Gastrocnemius medialis (tissue), 4 donors: ENCODE data around the gene ARSK. TPM values are rescaled to one million over a fixed set of nuclear protein-coding genes. Genes with fewer than 3 reads are reported as not detected.

Experiments used
- ATAC-seq, 2 donors: fragments of 150-250 bp; one replicate each; pipeline ENCODE4 v1.9.1; 2016
- DNase-seq, 2 donors: peaks; one replicate each; pipeline ENCODE4 v3.0.0-alpha.2; 2019
- H3K27ac ChIP-seq, 4 donors: fragments of 200-600 bp; sonication (generic); 1 replicate in 1 of 4; 2 replicates in 3 of 4; pipeline ENCODE4 v1.5.1; 2016 to 2018; ENCODE audit warnings: mild to moderate bottlenecking in 2 of 4, moderate library complexity in 1 of 4
- H3K27me3 ChIP-seq, 3 donors: fragments of 200-600 bp; sonication (generic) in 2 of 3; 1 replicate in 1 of 3; 2 replicates in 2 of 3; pipeline versions ENCODE4 v1.5.1 to v1.6.0; 2016 to 2019; ENCODE audit warnings: mild to moderate bottlenecking in 1 of 3, moderate library complexity in 1 of 3
- H3K36me3 ChIP-seq, 2 donors: fragments of 200-600 bp; sonication (generic) in 1 of 2; one replicate each; pipeline ENCODE4 v1.5.1; 2017 to 2018
- H3K4me1 ChIP-seq, 2 donors: fragments of 200-600 bp; sonication (generic) in 1 of 2; one replicate each; pipeline ENCODE4 v1.5.1; 2016 to 2017; ENCODE audit warnings: mild to moderate bottlenecking in 2 of 2
- H3K4me3 ChIP-seq, 4 donors: fragments of 200-600 bp; sonication (generic) in 3 of 4; 1 replicate in 1 of 4; 2 replicates in 3 of 4; pipeline ENCODE4 v1.5.1; 2016 to 2019; ENCODE audit warnings: mild to moderate bottlenecking in 2 of 4
- H3K9me3 ChIP-seq, 3 donors: fragments of 200-600 bp; sonication (generic) in 2 of 3; 1 replicate in 1 of 3; 2 replicates in 2 of 3; pipeline ENCODE4 v1.5.1; 2016 to 2019
- POLR2A ChIP-seq, 2 donors: fragments of 450-650 bp; IDR thresholded peaks; one replicate each; pipeline ENCODE4 v1.6.1; 2017; ENCODE audit warnings: antibody characterized with exemption in 2 of 2, mild to moderate bottlenecking in 2 of 2, moderate library complexity in 2 of 2
- in situ Hi-C, 4 donors: fragments of 200-750 bp; cut with MboI; loops; one replicate each; pipeline versions ENCODE4 v1.15.0 to v1.8.0; 2017; ENCODE audit warnings: low sequenced_read_pairs in 4 of 4
- intact Hi-C: fragments of 100-400 bp; cut with DNase I; formaldehyde crosslinking; loops from one replicate; pipeline ENCODE4 v1.15.1; 2023; ENCODE audit warnings: low total_unique reads
- total RNA-seq, 4 donors: library from RNA; depleted of rRNA; stranded (reverse); fragments of >200 nt; gene quantifications; one replicate each; pipeline versions ENCODE4 v1.1.0 to v1.2.3, GENCODE V29; 2016
- TF ChIP-seq, protein P1 (sequence below), 5 experiments: fragments of 450-650 bp in 3 of 5; fragments of 200-600 bp in 2 of 5; sonication (generic) in 2 of 5; IDR thresholded peaks in 4 of 5; conservative IDR thresholded peaks in 1 of 5; 1 replicate in 4 of 5; 2 replicates in 1 of 5; pipeline ENCODE4 v1.5.1; 2016 to 2019; ENCODE audit warnings: antibody characterized with exemption in 5 of 5, mild to moderate bottlenecking in 3 of 5, moderate library complexity in 3 of 5

The ARSK gene
- total RNA-seq, 4 donors from 2014 or later, result 2.3 to 4.3 (median 2.8) TPM

DNA sequence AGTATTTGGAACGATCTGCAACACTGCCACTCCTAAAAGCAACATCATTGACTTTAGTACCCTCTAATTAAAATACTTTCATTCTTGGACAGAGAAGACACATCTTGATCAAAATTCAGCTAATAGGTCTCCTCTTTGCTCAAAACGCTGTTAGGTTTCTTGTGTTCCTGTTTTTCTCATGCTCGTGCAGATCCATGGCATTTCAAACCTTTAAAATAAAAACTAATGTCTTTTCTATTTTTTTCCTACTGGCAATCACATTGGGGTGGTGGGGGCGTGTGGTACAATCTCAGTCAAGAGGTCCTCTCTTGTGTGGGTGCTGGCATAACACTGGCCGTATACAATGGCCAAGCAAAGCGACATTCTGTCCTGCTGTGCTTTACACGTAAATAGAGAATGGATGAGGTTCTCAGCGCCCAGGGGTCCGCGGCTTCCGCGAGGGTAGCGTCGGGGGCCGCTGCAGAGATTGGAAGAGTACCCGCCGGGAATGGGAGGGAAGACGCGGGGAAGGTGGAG lies 64.7 kb downstream of the ARSK start:
- TF ChIP-seq, protein P1, sequence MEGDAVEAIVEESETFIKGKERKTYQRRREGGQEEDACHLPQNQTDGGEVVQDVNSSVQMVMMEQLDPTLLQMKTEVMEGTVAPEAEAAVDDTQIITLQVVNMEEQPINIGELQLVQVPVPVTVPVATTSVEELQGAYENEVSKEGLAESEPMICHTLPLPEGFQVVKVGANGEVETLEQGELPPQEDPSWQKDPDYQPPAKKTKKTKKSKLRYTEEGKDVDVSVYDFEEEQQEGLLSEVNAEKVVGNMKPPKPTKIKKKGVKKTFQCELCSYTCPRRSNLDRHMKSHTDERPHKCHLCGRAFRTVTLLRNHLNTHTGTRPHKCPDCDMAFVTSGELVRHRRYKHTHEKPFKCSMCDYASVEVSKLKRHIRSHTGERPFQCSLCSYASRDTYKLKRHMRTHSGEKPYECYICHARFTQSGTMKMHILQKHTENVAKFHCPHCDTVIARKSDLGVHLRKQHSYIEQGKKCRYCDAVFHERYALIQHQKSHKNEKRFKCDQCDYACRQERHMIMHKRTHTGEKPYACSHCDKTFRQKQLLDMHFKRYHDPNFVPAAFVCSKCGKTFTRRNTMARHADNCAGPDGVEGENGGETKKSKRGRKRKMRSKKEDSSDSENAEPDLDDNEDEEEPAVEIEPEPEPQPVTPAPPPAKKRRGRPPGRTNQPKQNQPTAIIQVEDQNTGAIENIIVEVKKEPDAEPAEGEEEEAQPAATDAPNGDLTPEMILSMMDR (IDR thresholded peaks at IDR 0.05 in 4 of 5, conservative IDR thresholded peaks at IDR 0.05 in 1 of 5), result no peak
- TF ChIP-seq POLR2A (IDR thresholded peaks at IDR 0.05), result no peak
- H3K9me3 ChIP-seq, result no peaks in the 10 kb centered on the region
- no peak overlapping the region for H3K27ac ChIP-seq
- H3K4me1 ChIP-seq, result peaks cover 6 to 16% of the 10 kb centered on the region in 2 donors
- in situ Hi-C loops, result no loop called here
- intact Hi-C loops, result loop anchor here (2.0 kb wide), 1 partner anchor 65 kb away; the partner anchor contains the start of genes ARSK and SKIC3
- DNase-seq (no peak), ATAC-seq (no peak)
- no peaks in the 10 kb centered on the region for H3K36me3 ChIP-seq
- peak overlapping the region; percentile 56 to 82 (median 66) for H3K4me3 ChIP-seq
- H3K27me3 ChIP-seq, result no peaks in the 10 kb centered on the region

DNA sequence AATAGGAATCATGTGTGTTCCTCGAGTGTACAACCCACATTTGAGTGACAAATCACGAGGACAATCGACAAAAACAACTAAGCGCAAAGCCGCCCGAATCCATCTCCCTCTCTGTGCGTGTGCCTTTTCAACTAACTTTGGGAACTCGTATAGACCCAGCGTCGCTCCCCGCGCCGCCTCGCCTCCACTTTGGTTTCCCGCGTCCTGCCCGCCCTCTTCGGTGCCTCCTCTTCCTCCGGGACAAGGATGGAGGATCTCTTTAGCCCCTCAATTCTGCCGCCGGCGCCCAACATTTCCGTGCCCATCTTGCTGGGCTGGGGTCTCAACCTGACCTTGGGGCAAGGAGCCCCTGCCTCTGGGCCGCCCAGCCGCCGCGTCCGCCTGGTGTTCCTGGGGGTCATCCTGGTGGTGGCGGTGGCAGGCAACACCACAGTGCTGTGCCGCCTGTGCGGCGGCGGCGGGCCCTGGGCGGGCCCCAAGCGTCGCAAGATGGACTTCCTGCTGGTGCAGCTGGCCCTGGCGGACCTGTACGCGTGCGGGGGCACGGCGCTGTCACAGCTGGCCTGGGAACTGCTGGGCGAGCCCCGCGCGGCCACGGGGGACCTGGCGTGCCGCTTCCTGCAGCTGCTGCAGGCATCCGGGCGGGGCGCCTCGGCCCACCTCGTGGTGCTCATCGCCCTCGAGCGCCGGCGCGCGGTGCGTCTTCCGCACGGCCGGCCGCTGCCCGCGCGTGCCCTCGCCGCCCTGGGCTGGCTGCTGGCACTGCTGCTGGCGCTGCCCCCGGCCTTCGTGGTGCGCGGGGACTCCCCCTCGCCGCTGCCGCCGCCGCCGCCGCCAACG lies 65.3 kb downstream of the ARSK start, which contains the start of gene GPR150:
Gene GPR150, plus strand, starts transcription at position 58 of the 840 bp plus-strand sequence. Its CDS starts 189 bp downstream, at position 247.
- H3K27ac ChIP-seq, result peak within 1 kb of the TSS; percentile 29 to 70 (median 51)

DNA sequence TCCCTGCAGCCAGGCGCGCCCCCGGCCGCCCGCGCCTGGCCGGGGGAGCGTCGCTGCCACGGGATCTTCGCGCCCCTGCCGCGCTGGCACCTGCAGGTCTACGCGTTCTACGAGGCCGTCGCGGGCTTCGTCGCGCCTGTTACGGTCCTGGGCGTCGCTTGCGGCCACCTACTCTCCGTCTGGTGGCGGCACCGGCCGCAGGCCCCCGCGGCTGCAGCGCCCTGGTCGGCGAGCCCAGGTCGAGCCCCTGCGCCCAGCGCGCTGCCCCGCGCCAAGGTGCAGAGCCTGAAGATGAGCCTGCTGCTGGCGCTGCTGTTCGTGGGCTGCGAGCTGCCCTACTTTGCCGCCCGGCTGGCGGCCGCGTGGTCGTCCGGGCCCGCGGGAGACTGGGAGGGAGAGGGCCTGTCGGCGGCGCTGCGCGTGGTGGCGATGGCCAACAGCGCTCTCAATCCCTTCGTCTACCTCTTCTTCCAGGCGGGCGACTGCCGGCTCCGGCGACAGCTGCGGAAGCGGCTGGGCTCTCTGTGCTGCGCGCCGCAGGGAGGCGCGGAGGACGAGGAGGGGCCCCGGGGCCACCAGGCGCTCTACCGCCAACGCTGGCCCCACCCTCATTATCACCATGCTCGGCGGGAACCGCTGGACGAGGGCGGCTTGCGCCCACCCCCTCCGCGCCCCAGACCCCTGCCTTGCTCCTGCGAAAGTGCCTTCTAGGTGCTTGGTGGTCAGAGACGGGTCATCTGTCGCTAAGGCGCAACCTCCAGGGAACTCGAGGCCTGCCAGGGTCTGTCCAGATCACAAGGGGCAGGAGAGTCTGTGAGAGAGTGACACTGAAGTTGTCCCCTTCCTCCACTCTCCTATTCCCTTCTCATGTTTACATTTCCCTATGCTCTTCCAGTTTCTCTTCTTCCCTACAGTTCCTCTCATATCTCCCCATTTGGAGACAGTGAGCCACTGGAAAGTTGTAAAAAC lies 66.3 kb downstream of the ARSK start:
- DNase-seq (peak in 1 of 2 donors; percentile 31), ATAC-seq (peak; percentile 71 to 73)
- intact Hi-C loops, result loop anchor here (2.0 kb wide), 1 partner anchor 66 kb away; the partner anchor contains the start of genes ARSK and SKIC3

More for the DNA sequence above, 65.3 kb downstream of the ARSK start, which contains the start of gene GPR150:
- Histone ChIP-seq H3K27me3 (no peaks in the 10 kb centered on the region), H3K4me3 (peak within 1 kb of the TSS; percentile 58 to 82 (median 66)), H3K9me3 (no peaks in the 10 kb centered on the region), H3K36me3 (no peaks in the 10 kb centered on the region), H3K4me1 (peaks cover 6 to 16% of the 10 kb centered on the region in 2 donors)
- in situ Hi-C loops (no loop called here), intact Hi-C loops (loop anchor here (2.0 kb wide), 1 partner anchor 65 kb away; the partner anchor contains the start of genes ARSK and SKIC3)
- ATAC-seq (peak; percentile 69 to 70), DNase-seq (peak in 1 of 2 donors; percentile 59)
- TF ChIP-seq POLR2A (IDR thresholded peaks at IDR 0.05), result peak in 1 of 2 donors; percentile 13
- TF ChIP-seq, protein P1 (IDR thresholded peaks at IDR 0.05 in 4 of 5, conservative IDR thresholded peaks at IDR 0.05 in 1 of 5), result no peak

More for the DNA sequence above, 66.3 kb downstream of the ARSK start:
- Histone ChIP-seq H3K36me3 (no peaks in the 10 kb centered on the region), H3K27ac (peak overlapping the region; percentile 29 to 70 (median 51)), H3K4me3 (peak overlapping the region; percentile 58 to 73 (median 64)), H3K4me1 (peaks cover 6 to 16% of the 10 kb centered on the region in 2 donors), H3K27me3 (no peaks in the 10 kb centered on the region), H3K9me3 (no peaks in the 10 kb centered on the region)
- TF ChIP-seq, protein P1 (IDR thresholded peaks at IDR 0.05 in 4 of 5, conservative IDR thresholded peaks at IDR 0.05 in 1 of 5), result peak in 1 of 5 experiments; percentile 13
- no peak for TF ChIP-seq POLR2A (IDR thresholded peaks at IDR 0.05)
- in situ Hi-C loops, result no loop called here
